Measurements from ENCODE around the gene MSI2.

DNA sequence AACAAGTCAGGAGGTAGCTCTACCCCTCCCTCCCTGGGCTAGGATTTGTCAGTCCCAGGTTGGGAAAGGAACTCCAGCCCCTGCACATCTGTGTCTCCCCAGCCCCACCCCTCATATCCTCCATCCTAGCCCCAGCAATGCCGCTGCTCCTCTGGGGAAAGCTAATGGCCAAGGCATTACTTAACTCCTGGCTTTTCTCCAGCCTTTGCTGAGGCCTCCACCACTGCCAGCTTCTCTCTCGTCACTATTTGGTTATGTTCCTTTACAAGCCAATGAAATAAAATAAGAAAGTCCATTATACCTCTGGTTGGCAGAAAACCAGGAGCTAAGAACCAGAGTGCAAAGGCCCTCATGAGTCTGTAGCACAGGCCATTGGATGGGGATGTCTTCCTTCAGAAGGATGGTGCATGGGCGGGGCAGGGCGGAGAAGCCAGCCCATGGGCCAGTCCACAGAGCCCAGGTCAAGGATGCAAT is 317.8 kb downstream of the MSI2 start:
- TF ChIP-seq CTCF (IDR thresholded peaks at IDR 0.05) = no peak
- TF ChIP-seq POLR2A (IDR thresholded peaks at IDR 0.05) = no peak
